ENCODE results near the gene RASSF3.

- no peak for TF ChIP-seq CTCF (IDR thresholded peaks at IDR 0.05; ENCODE audit: poor library complexity, severe bottlenecking)
- TF ChIP-seq EP300 (conservative IDR thresholded peaks at IDR 0.05; ENCODE audit: poor library complexity, severe bottlenecking) = no peak
- no peak for TF ChIP-seq REST (IDR thresholded peaks at IDR 0.05; ENCODE audit: borderline replicate concordance)
- no peak for TF ChIP-seq TAF1 (IDR thresholded peaks at IDR 0.05; ENCODE audit: low read depth)
- TF ChIP-seq EZH2 (IDR thresholded peaks at IDR 0.05; ENCODE audit: borderline replicate concordance, insufficient read depth, low read length, poor library complexity, severe bottlenecking) = no peak
Observed at GRCh38 chr12:64682572-64683277, 72.4 kb downstream of the RASSF3 start.

Measured in neural cell (in vitro differentiated cells).